Tibial nerve (tissue), 4 donors: ENCODE results near the gene ASAP3.

ENCODE experiments used
- EP300 ChIP-seq, 2 donors: sonication (generic); formaldehyde crosslinking; IDR thresholded peaks; one replicate each; pipeline ENCODE4 v1.6.1; 2017; ENCODE audit warnings: antibody characterized with exemption in 2 of 2, mild to moderate bottlenecking in 1 of 2
- POLR2A ChIP-seq, 2 donors: fragments of 450-650 bp; IDR thresholded peaks; one replicate each; pipeline ENCODE4 v1.6.1; 2017; ENCODE audit warnings: antibody characterized with exemption in 2 of 2, mild to moderate bottlenecking in 2 of 2, moderate library complexity in 2 of 2
- TF ChIP-seq, protein P1 (sequence below), 5 experiments: fragments of 200-600 bp in 3 of 5; fragments of 450-650 bp in 2 of 5; sonication (generic) in 3 of 5; IDR thresholded peaks; one replicate each; pipeline ENCODE4 v1.5.1; 2016 to 2019; ENCODE audit warnings: antibody characterized with exemption in 5 of 5, mild to moderate bottlenecking in 3 of 5, moderate library complexity in 2 of 5

DNA sequence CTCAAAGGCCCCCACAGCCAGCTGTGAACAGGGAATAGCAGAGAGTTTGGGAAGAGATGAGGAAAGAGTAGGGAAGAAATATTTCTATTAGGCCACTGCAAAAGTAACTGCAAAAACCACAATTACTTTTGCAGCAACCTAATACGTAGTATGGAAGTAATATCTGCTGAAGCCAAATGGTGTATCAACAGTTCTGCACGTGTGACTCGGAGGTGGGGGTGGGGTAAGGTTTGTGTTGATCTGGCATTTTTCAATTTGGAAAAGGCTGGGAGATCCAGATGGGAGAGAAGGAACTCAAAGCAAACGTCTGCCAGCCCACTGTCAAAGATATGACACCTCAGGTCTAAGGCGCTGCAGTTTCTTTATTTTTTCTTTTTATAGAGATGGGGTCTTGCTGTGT is 103.3 kb downstream of the ASAP3 start:
- TF ChIP-seq, protein P1, sequence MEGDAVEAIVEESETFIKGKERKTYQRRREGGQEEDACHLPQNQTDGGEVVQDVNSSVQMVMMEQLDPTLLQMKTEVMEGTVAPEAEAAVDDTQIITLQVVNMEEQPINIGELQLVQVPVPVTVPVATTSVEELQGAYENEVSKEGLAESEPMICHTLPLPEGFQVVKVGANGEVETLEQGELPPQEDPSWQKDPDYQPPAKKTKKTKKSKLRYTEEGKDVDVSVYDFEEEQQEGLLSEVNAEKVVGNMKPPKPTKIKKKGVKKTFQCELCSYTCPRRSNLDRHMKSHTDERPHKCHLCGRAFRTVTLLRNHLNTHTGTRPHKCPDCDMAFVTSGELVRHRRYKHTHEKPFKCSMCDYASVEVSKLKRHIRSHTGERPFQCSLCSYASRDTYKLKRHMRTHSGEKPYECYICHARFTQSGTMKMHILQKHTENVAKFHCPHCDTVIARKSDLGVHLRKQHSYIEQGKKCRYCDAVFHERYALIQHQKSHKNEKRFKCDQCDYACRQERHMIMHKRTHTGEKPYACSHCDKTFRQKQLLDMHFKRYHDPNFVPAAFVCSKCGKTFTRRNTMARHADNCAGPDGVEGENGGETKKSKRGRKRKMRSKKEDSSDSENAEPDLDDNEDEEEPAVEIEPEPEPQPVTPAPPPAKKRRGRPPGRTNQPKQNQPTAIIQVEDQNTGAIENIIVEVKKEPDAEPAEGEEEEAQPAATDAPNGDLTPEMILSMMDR (IDR thresholded peaks at IDR 0.05) = no peak
- TF ChIP-seq POLR2A (IDR thresholded peaks at IDR 0.05) (no peak), EP300 (IDR thresholded peaks at IDR 0.05) (no peak)
